ENCODE data around the gene CCSER2.

GRCh38 chr10:84478151-84478550 lies 149.8 kb downstream of the CCSER2 start:
- TF ChIP-seq, protein P1, sequence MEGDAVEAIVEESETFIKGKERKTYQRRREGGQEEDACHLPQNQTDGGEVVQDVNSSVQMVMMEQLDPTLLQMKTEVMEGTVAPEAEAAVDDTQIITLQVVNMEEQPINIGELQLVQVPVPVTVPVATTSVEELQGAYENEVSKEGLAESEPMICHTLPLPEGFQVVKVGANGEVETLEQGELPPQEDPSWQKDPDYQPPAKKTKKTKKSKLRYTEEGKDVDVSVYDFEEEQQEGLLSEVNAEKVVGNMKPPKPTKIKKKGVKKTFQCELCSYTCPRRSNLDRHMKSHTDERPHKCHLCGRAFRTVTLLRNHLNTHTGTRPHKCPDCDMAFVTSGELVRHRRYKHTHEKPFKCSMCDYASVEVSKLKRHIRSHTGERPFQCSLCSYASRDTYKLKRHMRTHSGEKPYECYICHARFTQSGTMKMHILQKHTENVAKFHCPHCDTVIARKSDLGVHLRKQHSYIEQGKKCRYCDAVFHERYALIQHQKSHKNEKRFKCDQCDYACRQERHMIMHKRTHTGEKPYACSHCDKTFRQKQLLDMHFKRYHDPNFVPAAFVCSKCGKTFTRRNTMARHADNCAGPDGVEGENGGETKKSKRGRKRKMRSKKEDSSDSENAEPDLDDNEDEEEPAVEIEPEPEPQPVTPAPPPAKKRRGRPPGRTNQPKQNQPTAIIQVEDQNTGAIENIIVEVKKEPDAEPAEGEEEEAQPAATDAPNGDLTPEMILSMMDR (IDR thresholded peaks at IDR 0.05), result no peak
- TF ChIP-seq POLR2A (IDR thresholded peaks at IDR 0.05), result no peak
- no peak for TF ChIP-seq POLR2AphosphoS5 (IDR thresholded peaks at IDR 0.05)

Measured in breast epithelium (tissue), 3 donors.